Dendritic cell treated with granulocyte-macrophage colony-stimulating factor and Interleukin-4, amounts not matched to agents 40 ng/mL and 50 ng/mL, for 4 days (primary cell): ENCODE results near the gene DNAJB5.
"Not testable (repeated sequence)": the region's sequence is repeated elsewhere in the genome, so short reads cannot be mapped to it uniquely, and the experiment has no call there.

ENCODE experiments used
- H3K27ac Mint-ChIP-seq: one replicate; pipeline ENCODE4 v1.8.0; 2022; ENCODE audit warnings: mild to moderate bottlenecking, mixed read lengths
- H3K27me3 Mint-ChIP-seq: one replicate; pipeline ENCODE4 v1.8.0; 2022; ENCODE audit warnings: mild to moderate bottlenecking, mixed read lengths
- H3K36me3 Mint-ChIP-seq: one replicate; pipeline ENCODE4 v1.8.0; 2022; ENCODE audit warnings: low read depth, mixed read lengths
- H3K4me1 Mint-ChIP-seq: one replicate; pipeline ENCODE4 v1.8.0; 2022; ENCODE audit warnings: low read depth, mixed read lengths
- H3K4me3 Mint-ChIP-seq: one replicate; pipeline ENCODE4 v1.8.0; 2022; ENCODE audit warnings: mild to moderate bottlenecking, moderate library complexity, mixed read lengths
- H3K9me3 Mint-ChIP-seq: one replicate; pipeline ENCODE4 v1.8.0; 2022; ENCODE audit warnings: mixed read lengths
- intact Hi-C: fragments of 100-400 bp; cut with micrococcal nuclease; formaldehyde crosslinking; loops from one replicate; pipeline ENCODE4 v1.15.0; 2022

The DNAJB5 gene

GRCh38 chr9:35000535-35001284, 11.2 kb downstream of the DNAJB5 start:
- Mint-ChIP-seq H3K27ac (no peak overlapping the region), H3K9me3 (no peaks in the 10 kb centered on the region), H3K4me3 (no peak overlapping the region), H3K4me1 (peaks cover 5% of the 10 kb centered on the region), H3K27me3 (peaks cover 1% of the 10 kb centered on the region), H3K36me3 (peaks cover 20% of the 10 kb centered on the region)
- intact Hi-C loops, result no loop called here

- intact Hi-C loops, result no loop called here
- Mint-ChIP-seq H3K4me1 (peaks cover 5% of the 10 kb centered on the region), H3K4me3 (no peak overlapping the region), H3K27me3 (peaks cover 1% of the 10 kb centered on the region), H3K36me3 (peaks cover 18% of the 10 kb centered on the region), H3K9me3 (no peaks in the 10 kb centered on the region), H3K27ac (no peak overlapping the region)
Observed at GRCh38 chr9:35001285-35001677, 11.7 kb downstream of the DNAJB5 start.

- H3K27ac Mint-ChIP-seq, result no peak overlapping the region
- H3K27me3 Mint-ChIP-seq, result peaks cover 1% of the 10 kb centered on the region
- H3K4me1 Mint-ChIP-seq, result peaks cover 2% of the 10 kb centered on the region
- intact Hi-C loops, result no loop called here
- no peaks in the 10 kb centered on the region for H3K9me3 Mint-ChIP-seq
- peaks cover 11% of the 10 kb centered on the region for H3K36me3 Mint-ChIP-seq
- H3K4me3 Mint-ChIP-seq, result no peak overlapping the region
Observed at GRCh38 chr9:35001803-35002502, 12.4 kb downstream of the DNAJB5 start.

GRCh38 chr9:35002623-35003022, 13.1 kb downstream of the DNAJB5 start:
- Mint-ChIP-seq H3K36me3 (peaks cover 4% of the 10 kb centered on the region), H3K9me3 (no peaks in the 10 kb centered on the region), H3K27me3 (peaks cover 1% of the 10 kb centered on the region), H3K4me3 (no peak overlapping the region), H3K27ac (no peak overlapping the region), H3K4me1 (no peaks in the 10 kb centered on the region)
- intact Hi-C loops, result no loop called here

- H3K9me3 Mint-ChIP-seq, H3K36me3 Mint-ChIP-seq, H3K27ac Mint-ChIP-seq, H3K4me1 Mint-ChIP-seq, intact Hi-C loops, H3K27me3 Mint-ChIP-seq, H3K4me3 Mint-ChIP-seq: not testable (repeated sequence)
Observed at GRCh38 chr9:35004299-35004698, 14.8 kb downstream of the DNAJB5 start.

GRCh38 chr9:35010351-35010958, 20.9 kb downstream of the DNAJB5 start:
- Mint-ChIP-seq H3K27me3 (no peaks in the 10 kb centered on the region), H3K36me3 (peaks cover 31% of the 10 kb centered on the region), H3K9me3 (peaks cover 22% of the 10 kb centered on the region), H3K4me1 (no peaks in the 10 kb centered on the region), H3K27ac (no peak overlapping the region), H3K4me3 (no peak overlapping the region)
- intact Hi-C loops, result no loop called here

- Mint-ChIP-seq H3K36me3 (peaks cover 24% of the 10 kb centered on the region), H3K27me3 (no peaks in the 10 kb centered on the region), H3K4me3 (no peak overlapping the region), H3K4me1 (no peaks in the 10 kb centered on the region), H3K27ac (no peak overlapping the region), H3K9me3 (peaks cover 16% of the 10 kb centered on the region)
- intact Hi-C loops, result no loop called here
Observed at GRCh38 chr9:35014517-35014916, 25.0 kb downstream of the DNAJB5 start.

- Mint-ChIP-seq H3K27ac (peak overlapping the region; percentile 25), H3K4me1 (peaks cover 10% of the 10 kb centered on the region), H3K36me3 (peaks cover 30% of the 10 kb centered on the region)
- H3K4me3 Mint-ChIP-seq, H3K9me3 Mint-ChIP-seq, H3K27me3 Mint-ChIP-seq, intact Hi-C loops: not testable (repeated sequence)
Observed at GRCh38 chr9:35023443-35023842, 33.9 kb downstream of the DNAJB5 start.

GRCh38 chr9:35026671-35027070, 37.1 kb downstream of the DNAJB5 start:
- Mint-ChIP-seq H3K4me3 (no peak overlapping the region), H3K27ac (no peak overlapping the region), H3K27me3 (peaks cover 2% of the 10 kb centered on the region), H3K9me3 (no peaks in the 10 kb centered on the region), H3K36me3 (peaks cover 18% of the 10 kb centered on the region), H3K4me1 (peaks cover 18% of the 10 kb centered on the region)
- intact Hi-C loops, result no loop called here

GRCh38 chr9:35027374-35027773, 37.8 kb downstream of the DNAJB5 start:
- no peaks in the 10 kb centered on the region for H3K9me3 Mint-ChIP-seq
- peaks cover 12% of the 10 kb centered on the region for H3K36me3 Mint-ChIP-seq
- peaks cover 18% of the 10 kb centered on the region for H3K4me1 Mint-ChIP-seq
- no peak overlapping the region for H3K27ac Mint-ChIP-seq
- no peaks in the 10 kb centered on the region for H3K27me3 Mint-ChIP-seq
- intact Hi-C loops, result no loop called here
- H3K4me3 Mint-ChIP-seq, result no peak overlapping the region

- Mint-ChIP-seq H3K27me3 (no peaks in the 10 kb centered on the region), H3K27ac (no peak overlapping the region), H3K4me3 (no peak overlapping the region), H3K9me3 (no peaks in the 10 kb centered on the region), H3K36me3 (peaks cover 12% of the 10 kb centered on the region), H3K4me1 (peaks cover 18% of the 10 kb centered on the region)
- intact Hi-C loops, result no loop called here
Observed at GRCh38 chr9:35027860-35028259, 38.3 kb downstream of the DNAJB5 start.

- Mint-ChIP-seq H3K27me3 (no peaks in the 10 kb centered on the region), H3K9me3 (no peaks in the 10 kb centered on the region), H3K36me3 (peaks cover 11% of the 10 kb centered on the region), H3K4me3 (no peak overlapping the region), H3K4me1 (peaks cover 16% of the 10 kb centered on the region), H3K27ac (no peak overlapping the region)
- intact Hi-C loops, result no loop called here
Observed at GRCh38 chr9:35028341-35028740, 38.8 kb downstream of the DNAJB5 start.

- no peak overlapping the region for H3K27ac Mint-ChIP-seq
- no peaks in the 10 kb centered on the region for H3K9me3 Mint-ChIP-seq
- H3K4me1 Mint-ChIP-seq, result peaks cover 8% of the 10 kb centered on the region
- peaks cover 2% of the 10 kb centered on the region for H3K36me3 Mint-ChIP-seq
- intact Hi-C loops, result no loop called here
- no peak overlapping the region for H3K4me3 Mint-ChIP-seq
- no peaks in the 10 kb centered on the region for H3K27me3 Mint-ChIP-seq
Observed at GRCh38 chr9:35029241-35029640, 39.7 kb downstream of the DNAJB5 start.

- Mint-ChIP-seq H3K27me3 (no peaks in the 10 kb centered on the region), H3K4me3 (no peak overlapping the region), H3K36me3 (no peaks in the 10 kb centered on the region), H3K27ac (no peak overlapping the region), H3K9me3 (no peaks in the 10 kb centered on the region), H3K4me1 (peaks cover 8% of the 10 kb centered on the region)
- intact Hi-C loops, result no loop called here
Observed at GRCh38 chr9:35029852-35030251, 40.3 kb downstream of the DNAJB5 start.
